CD4-positive, alpha-beta T cell treated with Interferon gamma for 1 hour (primary cell): ENCODE measurements around the gene DEFB123.
"Not testable (repeated sequence)": the region's sequence is repeated elsewhere in the genome, so short reads cannot be mapped to it uniquely, and the experiment has no call there.

Experiments
- DNase-seq: peaks from one replicate; pipeline ENCODE4 v3.0.0-alpha.2; 2020

The DEFB123 gene

DNA sequence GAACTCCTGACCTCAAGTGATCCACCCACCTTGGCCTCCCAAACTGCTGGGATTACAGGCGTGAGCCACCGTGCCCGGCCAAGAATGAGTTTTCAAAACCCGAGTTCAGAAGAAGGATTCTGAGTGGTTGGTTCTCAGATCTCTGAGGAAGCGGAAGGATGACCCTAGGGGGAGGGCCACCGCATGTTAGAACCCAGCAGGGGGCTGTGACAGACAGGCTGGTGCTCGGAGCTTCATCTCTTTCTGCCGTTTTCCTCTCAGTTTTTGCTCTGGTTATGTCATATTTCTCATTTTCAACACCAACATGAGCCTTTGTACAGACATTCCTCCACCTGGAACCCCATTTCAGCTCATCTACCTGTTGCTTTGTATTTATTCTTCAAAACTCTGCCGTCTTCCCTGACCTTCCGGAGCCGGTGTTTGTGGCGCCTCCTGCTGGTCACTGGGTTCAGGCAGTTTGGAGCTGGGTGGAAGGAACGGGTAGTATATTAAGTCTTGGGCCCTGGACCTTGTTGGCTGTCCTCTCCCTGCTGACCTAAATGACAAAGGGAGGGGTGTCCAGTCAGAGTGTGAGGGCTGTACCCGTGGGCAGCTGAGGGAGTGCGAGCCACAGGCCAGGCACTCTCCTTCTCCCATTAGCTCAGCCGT is at the start of gene DEFB123:
Gene DEFB123 (plus strand): TSS at position 621 of the 648 bp plus-strand sequence. CDS start 67 bp downstream, outside the sequence.
- DNase-seq = no peak

- DNase-seq = no peak
Observed at GRCh38 chr20:31392836-31393235, 47.6 kb upstream of the DEFB123 start.

DNA sequence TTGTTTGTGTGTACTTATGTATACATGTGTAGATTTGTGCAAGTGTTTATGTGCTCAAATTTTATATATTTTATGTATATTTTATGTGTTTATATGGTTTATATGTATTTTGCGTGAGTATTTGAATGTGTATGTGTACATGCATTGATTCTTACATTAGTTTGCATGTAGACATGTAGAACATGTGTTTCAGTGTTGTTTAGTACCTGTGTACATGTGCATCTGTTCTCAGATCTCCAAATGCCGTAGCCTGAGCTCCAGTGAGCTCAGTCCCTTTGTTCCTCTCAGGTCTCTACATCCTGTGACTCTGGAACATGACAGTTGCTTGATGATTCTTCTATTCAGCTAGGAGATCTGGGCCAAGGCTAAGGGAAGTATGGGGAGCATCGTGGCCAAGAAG is 45.5 kb upstream of the DEFB123 start:
- DNase-seq = no peak

DNA sequence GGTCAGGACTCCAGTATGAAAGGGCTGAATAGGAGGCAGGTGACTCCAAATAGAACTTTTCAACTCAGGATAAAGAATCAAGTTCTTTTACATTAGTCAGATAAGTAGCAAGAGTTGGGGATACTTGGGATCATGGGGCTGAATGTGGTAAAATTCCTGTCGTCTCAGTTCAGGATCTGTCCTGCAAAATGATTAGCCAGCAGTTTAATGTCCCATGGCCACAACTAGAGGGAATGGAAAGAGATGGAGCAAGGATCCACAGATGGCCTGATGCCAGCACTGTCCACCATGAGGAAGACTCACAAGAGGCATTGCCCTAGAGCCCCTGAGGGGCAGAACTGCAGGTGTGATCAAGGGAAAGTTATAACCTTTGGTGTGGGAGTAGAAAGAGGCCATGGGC is 36.5 kb upstream of the DEFB123 start:
- no peak for DNase-seq

DNA sequence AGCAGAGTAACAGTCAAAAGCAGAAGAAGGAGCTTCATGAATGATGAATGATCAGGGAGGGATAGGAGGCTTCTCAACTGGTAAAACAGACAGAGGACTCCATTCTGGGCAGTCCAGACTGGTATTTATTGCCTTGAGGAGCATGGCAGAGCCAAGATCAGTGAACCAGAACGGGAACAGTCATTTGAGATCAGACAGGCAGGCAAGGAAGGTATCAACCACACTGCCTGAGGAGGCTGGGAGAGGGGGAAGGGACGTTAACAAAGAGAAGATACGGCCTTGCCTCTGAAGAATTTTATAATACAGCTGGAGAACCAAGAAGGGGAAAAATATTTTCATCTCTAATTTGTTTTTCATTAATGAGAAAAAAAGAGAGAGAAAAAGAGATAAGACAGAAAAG is 34.3 kb upstream of the DEFB123 start, which contains the start of gene DEFB121:
Gene DEFB121 (minus strand): TSS at position 101 of the 400 bp plus-strand sequence. CDS start 63 bp downstream, at position 38.
- DNase-seq = no peak

DNA sequence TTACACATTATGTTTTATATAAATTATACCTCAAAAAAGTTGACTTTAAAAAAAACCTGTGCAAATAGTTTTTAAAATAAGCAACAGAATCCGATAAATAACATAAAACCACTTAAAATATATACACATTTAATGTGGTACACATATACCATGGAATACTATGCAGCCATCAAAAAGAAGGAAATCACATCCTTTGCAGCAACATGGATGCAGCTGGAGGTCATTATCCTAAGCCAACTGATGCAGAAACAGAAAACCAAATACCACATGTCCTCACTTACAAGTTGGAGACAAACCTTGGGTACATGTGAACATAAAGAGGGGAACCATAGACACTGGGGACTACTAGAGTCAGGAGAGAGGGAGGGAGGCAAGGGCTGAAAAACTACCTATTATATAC is 30.4 kb upstream of the DEFB123 start:
- no peak for DNase-seq

DNA sequence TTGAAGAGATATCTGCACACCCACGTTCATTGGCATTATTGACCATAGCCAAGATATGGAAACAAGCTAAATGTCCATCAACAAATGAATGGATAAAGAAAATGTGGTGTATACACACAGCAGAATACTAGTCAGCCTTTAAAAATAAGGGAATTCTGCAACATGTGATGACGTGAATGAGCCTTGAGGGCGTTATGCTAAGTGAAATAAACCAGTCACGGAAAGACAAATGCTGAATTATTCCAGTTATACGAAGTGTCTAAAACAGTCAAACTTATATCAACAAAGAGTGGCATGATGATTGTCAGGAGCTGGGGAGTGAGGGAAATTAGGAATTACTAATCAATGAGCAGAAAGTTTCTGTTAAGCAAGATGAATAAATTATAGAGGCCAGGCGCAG is 26.1 kb upstream of the DEFB123 start:
- DNase-seq = no peak

GRCh38 chr20:31415653-31416052 is 24.8 kb upstream of the DEFB123 start:
- no peak for DNase-seq

GRCh38 chr20:31418307-31418706 is 22.1 kb upstream of the DEFB123 start:
- no peak for DNase-seq

DNA sequence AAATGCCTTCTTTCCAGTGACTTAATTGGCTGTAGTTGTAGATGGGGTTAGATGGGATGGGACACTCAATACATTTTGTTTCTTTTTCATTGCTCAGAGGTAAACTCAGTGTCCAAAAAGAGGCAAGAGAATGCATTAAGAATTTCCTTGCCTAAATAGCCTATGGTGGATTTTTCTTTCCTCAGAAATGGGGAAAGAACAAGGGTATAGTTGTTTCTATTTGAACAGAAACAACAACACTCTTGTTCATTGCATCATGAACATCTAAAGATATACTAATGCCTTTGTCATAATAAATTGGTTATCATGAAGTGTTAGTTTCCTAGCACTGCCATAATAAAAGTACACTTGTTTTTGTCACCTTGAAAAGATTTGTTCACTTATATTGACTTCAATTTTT is 14.6 kb upstream of the DEFB123 start:
- no peak for DNase-seq

DNA sequence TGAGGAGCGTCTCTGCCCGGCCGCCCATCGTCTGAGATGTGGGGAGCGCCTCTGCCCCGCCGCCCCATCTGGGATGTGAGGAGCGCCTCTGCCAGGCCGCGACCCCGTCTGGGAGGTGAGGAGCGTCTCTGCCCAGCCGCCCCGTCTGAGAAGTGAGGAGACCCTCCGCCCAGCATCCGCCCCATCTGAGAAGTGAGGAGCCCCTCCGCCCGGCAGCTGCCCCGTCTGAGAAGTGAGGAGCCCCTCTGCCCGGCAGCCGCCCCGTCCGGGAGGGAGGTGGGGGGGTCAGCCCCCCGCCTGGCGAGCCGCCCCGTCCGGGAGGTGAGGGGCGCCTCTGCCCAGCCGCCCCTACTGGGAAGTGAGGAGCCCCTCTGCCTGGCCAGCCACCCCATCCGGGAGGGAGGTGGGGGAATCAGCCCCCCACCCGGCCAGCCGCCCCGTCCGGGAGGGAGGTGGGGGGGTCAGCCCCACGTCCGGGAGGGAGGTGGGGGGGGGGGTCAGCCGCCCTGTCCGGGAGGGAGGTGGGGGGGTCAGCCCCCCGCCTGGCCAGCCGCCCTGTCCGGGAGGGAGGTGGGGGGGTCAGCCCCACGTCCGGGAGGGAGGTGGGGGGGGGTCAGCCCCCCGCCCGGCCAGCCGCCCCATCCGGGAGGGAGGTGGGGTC is 13.4 kb upstream of the DEFB123 start:
- not testable (repeated sequence) for DNase-seq

GRCh38 chr20:31427576-31427975 is 12.9 kb upstream of the DEFB123 start:
- DNase-seq = not testable (repeated sequence)

GRCh38 chr20:31430568-31431115 is 9.8 kb upstream of the DEFB123 start:
- no peak for DNase-seq

DNA sequence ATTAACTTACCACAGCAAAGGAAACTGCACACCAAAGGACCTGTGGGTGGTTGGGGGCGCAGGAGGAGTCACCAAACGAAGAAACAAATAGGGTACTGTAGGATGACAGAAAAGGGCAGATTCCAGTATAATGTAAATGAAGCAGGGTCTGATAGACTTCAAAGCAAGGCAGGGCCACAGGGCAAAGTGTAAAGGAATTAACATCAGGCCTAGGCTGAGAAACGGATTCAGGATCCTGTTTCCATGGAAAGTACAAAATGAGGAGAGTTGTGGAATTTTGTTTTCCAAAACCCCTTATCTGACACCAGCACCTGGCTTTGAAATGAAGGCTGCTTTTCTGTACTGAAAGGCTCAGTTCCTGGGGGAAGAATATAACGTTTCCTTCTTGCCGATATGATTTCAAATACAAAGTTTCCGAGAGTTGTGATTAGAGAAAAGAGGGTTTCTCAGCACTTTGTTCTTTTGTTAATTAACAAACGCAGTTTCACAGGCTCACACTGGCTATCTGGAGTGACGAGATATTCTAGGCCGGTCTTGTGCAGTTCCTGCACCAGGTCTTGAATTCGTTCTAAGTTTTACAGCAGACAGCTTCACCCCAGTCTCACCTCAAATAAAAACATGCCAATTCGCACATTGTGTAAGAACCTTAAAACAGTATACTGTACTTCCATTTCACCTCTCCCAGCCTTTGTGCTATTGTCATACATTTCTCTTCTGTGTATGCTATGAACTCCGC is 5.8 kb downstream of the DEFB123 start:
- DNase-seq = no peak

GRCh38 chr20:31449511-31450414 is 9.3 kb downstream of the DEFB123 start:
- no peak for DNase-seq

DNA sequence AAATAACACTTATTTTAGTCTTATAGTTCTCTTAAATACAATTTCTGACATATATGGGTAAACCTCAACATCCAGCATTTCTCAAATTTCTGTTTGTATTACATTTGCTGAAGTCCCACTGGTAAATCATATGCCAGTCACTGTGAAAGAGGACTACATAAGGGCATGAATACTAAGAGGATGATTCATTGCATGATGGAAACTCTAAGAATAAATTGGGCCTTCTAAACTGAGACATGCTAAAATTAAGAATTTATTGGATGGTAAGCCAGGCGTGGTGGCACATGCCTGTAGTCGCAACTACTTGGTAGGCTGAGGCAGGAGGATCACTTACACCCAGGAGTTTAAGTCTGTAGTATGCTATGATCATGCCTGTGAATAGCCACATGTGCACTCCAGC is 12.1 kb downstream of the DEFB123 start:
- DNase-seq = no peak

DNA sequence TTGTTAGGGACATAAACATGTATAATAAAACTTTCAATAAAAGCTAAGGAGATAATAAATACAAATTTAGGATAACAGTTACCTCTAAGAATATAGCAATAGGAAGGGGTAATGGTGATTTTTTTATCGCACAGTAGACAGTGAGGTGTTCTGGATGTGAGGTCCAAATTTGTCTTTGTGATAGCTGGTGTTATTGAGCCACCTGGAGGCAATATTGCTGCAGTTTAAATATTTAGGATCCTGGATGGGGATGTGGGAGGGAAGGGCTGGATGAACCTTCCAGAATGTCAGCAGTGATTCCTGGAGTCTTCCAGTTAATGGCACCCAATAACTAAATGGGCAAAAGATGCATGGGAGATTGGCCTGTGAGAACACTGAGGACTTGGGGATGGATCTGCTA is 13.9 kb downstream of the DEFB123 start:
- DNase-seq = no peak

DNA sequence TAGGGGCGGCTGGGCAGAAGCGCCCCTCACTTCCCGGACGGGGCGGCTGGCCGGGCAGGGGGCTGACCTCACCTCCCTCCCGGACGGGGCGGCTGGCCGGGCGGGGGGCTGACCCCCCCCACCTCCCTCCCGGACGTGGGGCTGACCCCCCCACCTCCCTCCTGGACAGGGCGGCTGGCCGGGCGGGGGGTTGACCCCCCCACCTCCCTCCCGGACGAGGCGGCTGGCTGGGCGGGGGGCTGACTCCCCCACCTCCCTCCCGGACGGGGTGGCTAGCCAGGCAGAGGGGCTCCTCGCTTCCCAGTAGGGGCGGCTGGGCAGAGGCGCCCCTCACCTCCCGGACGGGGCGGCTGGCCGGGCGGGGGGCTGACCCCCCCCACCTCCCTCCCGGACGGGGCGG is 30.5 kb downstream of the DEFB123 start:
- not testable (repeated sequence) for DNase-seq

DNA sequence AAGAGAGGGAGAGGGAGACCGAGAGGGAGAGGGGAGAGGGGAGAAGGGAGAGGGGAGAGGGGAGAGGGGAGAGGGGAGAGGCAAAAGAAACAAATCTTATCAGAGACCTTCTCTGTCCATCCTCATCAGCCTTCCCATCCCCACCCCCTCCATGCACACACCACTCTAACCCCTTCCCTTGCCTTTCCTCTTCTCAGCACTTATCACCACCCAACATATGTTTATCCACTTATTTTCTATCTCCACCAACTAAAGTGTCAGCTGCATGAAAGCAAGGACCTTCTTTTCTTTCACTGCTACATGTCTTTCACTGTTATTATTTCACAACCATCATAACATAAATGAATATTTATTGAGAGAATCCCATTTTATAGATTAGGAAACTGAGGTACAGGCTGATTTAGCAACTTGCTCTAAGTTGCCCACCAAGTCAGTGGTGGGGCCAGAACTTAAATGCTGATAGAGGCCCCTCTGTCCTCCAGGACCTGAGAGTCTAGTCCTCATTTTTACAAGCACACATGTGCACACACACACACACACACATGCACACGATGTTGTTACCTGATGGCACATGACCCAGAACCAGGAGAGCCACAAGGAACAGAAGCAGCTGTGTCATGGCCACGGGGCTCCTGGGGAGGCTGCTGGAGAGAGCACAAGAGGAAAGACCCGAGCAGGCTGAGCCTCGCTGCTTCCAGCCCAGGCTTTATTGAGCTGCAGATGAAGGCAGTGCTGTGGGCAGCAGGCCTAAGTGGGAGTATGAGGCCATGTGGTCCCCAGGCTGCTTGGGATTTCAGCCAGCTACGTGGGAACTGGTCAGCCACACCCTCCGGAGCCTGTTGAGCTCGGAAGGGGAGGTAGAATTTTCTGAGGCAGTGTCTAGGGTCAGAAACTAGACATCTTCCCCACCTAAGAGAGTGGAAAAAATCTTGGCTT is 32.2 kb downstream of the DEFB123 start:
- DNase-seq = no peak

GRCh38 chr20:31473331-31474096 is 33.1 kb downstream of the DEFB123 start:
- no peak for DNase-seq

GRCh38 chr20:31474097-31474436 is 33.6 kb downstream of the DEFB123 start:
- no peak for DNase-seq
